Suppressor macrophage (primary cell): ENCODE results near the gene PLD3.
"Not testable (repeated sequence)": the region's sequence is repeated elsewhere in the genome, so short reads cannot be mapped to it uniquely, and the experiment has no call there.

Experiments used
- DNase-seq, 4 experiments: peaks; one replicate each; pipeline ENCODE4 v3.0.0-alpha.2; 2020 to 2022

The PLD3 gene

DNA sequence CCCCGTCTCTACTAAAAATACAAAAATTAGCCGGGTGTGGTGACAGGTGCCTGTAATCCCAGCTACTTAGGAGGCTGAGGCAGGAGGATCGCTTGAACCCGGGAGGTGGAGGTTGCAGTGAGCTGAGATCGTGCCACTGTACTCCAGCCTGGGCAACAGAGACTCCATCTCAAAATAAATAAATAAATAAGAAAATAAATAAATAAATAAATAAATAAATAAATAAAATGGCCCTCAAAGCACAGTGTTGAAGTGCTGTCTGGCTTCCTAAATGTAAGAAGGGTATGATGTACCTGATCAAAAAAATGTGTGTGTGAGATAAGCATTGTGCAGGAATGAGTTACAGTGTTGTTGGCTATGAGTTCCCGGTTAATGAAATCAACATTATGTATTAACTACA, 15.4 kb upstream of the PLD3 start:
- DNase-seq, result not testable (repeated sequence)

DNA sequence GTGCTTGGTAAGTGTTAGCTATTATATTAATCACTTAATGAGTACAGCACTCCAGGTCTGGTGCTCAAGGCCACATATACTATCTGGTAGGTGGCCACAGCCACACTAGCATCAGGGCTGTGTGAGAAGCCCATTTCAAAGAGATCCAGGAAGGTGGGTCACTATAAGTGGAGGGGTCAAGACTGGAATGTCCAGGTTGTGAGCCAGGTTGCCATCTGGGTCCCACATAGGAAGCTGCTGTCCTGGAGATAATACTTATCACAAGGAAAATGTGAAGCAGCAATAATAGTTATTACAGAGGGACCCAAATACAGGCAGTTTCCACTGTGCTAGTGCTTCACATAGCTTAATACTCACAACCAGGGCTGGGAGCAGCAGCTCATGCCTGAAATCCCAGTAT, 13.4 kb upstream of the PLD3 start:
- DNase-seq, result no peak

DNA sequence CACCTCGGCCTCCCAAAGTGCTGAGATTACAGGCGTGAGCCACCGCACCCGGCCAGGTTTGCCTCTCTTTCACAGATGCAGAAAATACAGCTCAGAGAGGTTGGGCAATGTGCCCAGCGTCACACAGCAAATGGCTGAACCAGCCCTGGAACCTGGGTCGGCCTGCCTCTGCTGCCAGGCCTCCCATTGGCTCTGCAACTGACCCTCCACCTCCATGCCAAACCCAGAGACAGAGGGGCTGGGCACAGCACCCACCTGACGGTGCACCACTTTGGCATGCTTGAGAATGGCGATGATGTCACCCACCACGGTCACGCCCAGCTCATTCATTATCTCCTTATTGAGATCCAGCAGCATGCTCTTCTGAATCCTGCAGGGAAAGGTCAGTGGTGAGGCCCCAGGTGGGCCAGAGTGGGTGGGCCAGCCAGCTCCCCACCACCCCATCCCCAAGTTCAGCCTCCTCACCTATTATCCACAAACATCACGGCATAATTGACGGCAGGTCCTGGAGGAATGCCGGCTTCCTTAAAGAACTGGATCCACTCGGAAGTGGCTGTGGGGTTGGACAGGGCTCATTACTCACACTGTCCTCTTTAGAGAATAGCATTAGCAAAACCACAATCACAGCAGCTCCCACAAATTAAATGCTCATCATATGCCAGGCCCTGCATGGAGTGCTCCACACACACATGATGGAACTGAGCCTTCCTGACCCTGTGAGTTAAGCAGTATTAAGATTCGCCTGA, 12.5 kb upstream of the PLD3 start:
- no peak for DNase-seq

DNA sequence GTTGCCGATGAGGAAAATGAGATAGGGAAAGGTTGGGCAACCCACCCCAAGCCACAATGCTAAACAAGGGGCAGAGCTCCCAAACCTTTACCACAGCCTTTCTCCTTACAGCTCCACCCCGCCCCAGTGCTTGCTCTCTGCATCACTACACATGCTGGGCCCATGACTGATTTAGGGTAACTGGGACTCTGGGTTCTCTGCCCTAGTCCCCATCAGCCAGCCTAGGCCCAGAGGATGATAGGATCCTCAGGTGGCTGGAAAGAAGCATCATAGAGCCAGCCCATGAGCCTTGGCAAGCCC, 11.9 kb upstream of the PLD3 start:
- no peak for DNase-seq

DNA sequence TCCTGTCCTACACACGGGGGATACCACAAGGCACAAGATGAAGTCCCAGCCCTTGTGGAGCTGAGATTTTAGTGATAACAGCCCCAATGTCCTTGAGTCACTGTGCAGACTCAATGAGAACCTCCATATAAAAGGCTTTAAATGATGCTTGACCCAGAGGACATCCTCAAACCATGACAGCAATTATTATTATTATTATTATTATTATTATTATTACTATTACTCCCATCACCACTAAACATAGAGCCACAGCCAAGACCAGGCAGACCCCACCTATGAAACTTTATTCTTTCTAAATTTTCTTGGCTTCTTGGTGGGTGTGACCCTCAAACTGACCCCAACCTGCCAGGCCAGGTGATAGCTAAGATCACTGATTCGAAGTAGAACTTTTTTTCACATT, 11.4 kb upstream of the PLD3 start:
- no peak for DNase-seq

DNA sequence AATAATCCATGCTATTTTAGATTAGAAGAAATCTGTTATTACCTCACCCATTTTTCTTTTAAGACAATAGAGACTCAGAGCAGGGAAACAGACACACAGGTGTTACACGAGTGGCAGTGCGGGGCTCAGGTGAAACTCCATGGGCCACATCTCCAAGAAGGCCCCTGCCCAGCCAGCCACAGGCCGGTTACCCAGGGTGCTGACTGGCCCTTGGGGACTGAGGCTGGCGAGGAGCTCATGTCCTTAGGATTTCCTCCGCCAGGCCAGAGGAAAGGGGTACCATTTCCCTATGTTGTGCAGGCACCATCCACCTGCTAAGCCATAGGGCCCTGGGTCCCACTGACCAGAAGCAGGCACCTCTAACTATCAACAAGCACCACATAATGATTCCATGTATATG, 10.9 kb upstream of the PLD3 start:
- no peak for DNase-seq

DNA sequence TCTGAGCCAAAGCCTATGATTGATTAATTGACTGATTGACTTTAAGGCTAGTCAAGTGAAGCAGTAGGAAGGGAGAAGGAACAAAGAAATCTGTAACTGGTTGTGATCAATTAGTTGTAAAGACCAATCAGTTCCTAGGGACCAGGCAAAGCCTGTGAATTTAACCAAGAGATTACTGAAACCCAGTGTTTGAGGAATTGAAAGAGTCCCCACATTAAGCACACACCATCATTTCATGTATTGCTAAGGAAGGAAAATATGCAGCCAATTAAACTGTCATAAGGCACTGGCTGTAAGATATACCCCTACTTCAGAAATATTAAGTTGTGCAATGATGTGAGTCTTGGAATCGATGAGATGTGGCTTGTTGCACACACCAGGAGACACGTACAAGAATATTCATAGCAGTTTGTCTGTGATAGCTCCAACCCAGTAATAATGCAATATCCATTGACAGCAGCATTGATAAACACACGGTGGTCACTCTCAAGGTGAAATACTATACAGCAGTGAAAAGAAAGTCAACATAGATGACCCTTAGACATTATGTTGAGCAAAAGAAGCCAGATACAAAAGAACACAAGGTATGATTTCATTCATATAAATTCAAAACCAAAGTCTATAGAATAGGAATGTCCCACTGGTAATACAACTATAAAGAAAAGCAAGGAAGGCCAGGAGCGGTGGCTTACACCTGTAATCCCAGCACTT, 9.3 kb upstream of the PLD3 start:
- no peak for DNase-seq

DNA sequence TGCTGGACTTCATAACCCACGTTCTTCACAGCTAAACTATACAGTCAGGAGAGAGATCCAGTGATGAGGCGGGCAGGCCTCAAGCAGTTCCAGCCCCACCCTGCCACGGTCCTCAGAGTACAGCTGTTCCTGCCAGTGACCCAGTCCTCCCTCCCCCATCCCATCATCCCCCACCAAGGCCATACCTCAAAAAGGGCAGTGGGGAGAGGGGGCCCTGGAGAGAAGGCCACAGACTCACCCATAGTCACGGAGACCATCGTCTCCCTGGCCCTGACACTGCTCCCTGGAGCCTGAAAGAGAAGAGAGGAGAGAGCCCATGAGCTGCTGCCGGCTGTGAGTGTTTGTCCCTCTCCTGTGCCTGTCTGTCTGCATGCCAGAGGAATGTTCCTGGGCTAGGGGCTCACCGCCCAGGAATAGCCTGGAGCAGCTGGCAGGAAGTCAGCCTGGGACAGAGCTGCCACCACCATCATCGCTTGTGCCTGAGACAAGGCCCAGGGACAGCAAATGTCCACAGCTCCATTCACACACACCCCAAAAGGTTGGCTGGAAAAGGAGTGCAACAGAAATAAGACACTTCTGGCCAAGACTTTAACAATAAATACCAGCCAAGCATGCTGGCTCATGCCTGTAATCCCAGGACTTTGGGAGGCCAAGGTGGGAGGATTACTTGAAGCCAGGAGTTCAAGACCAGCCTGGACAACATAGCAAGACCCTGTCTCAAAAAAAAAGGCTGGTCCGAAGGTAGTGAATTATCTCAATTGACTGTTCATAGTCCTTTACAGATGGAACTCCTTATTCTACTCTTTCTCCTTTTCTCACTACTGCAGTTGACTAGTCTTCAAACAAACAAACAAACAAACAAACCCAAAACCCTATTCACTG, 6.7 kb upstream of the PLD3 start:
- DNase-seq, result no peak

DNA sequence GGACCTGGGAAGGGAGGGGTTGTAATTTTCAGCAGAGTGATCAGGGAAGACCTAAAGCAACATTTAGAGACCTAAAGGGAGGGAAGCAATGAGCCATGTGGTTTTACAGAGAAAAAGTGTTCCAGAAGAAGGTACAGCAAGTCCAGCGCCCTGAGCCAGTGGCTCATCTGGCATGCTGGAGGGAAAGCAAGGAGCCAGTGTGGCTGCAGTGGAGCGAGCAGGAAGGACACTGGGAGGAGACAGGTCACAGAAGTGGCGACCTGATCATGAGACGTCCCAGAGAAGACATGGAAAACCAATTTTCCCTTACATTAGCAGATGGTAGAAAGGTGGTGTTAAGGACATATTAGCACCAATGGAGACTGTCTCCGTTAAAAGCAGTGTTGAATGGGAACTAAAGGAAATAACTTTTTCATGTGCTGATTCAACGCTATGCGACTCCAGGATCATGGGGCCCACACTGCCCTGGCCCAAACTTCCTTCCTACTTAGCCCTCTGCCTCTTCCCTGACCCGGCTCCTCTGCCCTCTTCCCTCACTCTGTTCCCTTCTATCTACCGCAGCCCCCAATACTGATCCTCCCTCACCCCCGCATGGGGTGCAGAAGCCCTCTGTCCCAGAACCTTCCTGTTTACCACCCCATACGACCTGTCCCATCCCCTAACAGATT, 5.7 kb upstream of the PLD3 start:
- peak in 3 of 4 experiments; percentile 18 to 36 (median 19) for DNase-seq

DNA sequence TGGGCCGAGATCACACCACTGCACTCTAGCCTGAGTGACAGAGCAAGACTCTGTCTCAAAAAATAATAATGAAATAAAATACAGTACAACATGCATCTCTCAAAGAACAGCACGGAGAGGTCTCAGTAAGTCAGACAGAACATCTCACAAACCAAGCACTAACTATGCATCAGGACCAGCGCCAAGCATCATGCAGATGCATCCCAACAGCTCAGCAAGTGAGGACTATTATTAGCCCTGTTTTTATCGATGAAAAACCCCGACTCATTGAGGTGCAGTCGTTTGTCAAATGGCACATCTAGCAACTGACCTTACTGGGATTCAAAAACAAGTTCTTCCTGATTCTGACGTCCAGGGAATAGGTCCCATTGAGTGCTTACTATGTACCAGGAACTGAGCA, 4.1 kb upstream of the PLD3 start:
- no peak for DNase-seq

DNA sequence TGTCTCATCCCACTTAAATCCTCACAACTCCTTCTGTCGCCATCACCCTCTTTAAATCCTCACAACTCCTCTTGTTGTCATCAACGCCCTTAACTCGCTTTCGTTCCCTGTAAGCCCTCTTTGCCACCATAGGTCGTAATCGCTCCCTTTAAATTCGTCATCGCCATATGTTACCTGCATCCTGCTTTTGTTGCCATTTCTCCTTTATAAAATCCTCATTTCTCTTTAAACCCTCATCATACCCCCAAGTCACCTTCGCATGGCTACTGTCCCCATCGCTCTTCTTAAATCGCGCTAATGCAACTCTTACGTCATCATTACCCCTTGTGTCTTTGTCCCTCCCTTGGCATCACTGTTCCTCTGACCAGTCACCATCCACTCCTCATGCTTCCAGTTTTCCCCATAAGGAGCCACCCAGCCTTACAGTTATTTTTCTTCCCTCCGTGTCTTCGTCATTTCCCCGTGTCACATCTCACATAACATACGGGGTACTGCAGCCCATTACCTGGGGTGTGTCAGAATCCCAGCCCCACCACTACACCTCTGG, 539 bp downstream of the PLD3 start:
- DNase-seq, result peak; percentile 31 to 68 (median 49)

DNA sequence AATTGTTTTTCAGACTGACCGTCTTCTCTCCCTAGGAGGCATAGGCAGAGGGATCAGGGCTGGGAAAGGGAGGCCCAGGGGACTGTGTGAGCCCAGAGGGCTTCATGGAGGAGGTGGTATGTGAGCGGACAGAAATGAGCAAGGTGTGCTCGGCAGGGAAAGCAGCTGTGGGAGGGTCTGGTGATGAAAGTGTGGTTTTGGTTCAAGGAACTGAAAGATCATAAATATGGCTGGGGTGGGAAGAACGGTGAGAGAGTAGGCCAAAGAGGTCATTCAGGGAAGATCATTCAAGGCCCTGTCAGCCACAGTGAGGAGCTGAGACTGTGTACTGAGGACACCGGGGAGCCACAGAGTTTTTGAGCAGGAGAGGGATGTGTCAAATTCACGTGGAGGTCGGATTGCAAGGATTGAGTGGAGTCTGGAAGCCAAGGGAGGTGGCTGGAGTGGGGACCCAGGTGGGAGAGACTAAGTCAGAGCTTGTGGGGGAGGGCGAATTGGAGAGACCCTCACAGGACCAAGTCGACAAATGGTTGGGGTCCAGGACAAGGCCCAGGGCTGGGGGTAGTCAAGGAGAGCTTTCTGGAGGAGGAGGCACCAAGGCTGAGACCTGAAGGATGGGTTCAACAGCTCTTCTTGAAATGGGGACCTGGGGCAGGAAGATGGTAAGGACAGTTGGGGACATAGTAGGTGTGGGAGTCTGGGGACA, 7.6 kb downstream of the PLD3 start:
- DNase-seq, result no peak

DNA sequence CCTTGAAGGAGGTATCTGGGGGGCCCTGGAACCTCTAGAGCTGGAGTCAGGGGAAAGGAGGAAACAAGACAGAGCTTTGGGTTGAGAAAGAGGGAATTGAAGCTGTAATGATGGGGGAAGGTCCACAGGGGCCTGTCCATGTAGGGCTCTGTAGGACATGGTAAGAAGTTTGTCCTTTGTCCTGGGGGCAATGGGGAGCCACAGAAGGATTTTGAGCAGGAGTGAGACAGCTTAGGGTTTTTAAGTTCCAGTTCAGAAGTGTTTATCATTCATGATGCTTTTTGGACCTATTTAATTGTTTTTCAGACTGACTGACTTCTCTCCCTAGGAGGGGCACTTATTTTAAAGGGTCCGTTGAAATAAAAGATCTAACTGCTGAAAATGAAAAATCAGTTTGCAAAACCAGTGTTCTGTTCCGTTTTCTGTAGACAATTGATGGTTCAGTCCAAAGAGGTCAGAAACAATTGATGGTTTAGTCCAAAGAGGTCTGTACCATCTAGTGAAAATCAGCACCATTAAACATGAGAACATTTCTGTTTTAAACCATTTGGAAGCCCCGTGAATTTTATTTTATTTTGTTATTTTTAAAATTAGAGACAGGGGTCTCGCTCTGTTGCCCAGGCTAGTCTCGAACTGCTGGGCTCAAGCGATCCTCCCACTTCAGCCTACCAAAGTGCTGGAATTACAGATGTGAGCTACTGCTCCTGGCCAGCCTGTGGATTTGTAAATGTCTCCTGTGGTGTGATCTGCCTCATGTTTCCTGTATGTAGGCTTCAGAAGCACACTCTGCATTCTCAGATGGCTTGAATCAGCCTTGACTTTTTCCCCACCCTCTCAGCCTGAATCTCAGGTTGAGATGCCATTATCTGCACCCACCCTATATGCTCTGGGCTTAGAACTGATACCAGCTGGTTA, 8.4 kb downstream of the PLD3 start:
- DNase-seq, result peak in 2 of 4 experiments; percentile 38 to 41

DNA sequence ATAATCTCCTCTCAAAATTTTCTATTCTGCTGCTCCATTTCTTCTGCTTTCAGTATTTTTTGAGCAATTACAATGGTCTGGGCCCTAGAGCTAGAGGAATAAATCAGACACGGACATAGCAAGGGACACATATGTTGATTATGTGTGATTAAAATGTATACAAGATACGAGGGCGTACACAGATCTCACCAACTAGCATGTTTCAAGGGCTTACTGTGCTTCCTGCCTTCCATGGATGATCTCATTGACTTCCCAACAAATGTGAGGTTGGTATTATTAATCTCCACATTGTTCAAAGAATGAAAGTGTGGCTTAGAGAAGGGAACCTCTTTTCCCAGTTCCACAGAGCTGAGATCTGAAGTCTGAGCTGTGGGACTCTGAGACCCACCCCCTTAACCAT, 9.1 kb downstream of the PLD3 start:
- no peak for DNase-seq

DNA sequence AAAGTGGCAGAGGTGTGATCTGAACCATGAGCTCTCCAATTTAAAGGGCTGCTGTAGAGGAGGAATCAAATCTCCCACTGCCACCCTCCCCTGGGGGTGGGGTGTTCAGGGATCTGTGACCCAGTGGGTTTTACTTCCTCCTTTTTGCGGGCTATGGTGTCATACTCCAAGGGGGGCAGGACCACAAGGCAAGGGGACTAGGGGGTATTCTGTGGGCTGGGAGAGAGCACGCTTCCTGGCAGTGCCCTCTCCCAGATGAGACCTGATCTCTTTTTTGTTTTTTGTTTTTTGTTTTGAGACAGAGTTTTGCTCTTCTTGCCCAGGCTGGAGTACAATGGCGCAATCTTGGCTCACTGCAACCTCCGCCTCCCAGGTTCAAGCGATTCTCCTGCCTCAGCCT, 10.3 kb downstream of the PLD3 start:
- peak; percentile 85 to 93 (median 89) for DNase-seq

DNA sequence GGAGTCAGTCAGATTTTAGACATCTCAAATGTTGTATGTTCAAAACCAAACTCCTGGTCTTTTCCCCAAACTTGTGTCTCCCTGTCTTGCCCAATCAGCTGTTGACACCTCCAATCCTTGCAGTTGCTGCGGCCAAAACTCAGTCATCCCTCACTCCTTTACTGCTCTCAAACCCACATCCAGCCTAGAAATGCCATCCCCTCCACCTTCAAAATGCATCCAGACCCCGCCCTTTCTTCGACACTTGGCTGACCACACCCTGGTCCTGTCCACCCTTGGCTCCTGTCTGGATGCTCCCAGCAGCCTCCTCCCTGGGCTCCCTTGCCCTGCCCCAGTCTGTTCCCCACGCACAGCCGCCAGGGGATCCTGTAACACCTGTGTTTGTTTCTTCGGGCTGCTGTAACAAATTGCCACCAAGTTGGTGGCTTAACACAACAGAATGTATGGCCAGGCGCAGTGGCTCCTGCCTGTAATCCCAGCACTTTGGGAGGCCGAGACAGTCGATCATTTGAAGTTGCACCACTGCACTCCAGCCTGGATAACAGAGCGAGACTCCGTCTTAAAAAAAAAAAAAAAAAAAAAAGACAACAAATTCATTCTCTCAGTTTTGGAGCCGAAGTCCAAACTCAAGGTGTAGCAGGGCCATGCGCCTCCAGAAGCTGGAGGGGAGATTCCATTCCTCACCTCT, 11.7 kb downstream of the PLD3 start:
- DNase-seq, result no peak

DNA sequence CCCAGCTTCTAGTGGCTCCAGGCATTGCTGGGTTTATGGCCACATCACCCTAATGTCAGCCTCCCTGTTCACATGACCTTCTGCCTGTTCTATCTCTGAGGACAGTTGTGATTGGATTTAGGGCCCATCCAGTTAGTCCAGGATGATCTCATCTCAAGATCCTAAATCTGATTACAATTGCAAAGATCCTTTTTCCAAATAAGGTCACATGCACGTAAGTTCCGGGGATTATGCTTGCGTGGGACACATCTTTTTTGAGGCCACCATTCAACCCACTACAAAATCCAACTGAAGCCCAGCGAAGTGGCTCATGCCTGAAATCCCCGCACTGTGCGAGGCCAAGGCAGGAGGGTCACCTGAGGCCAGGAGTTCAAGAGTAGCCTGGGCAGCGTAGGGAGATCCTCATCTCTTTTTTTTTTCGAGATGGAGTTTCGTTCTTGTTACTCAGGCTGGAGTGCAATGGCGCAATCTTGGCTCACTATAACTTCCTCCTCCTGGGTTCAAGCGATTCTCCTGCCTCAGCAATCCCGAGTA, 12.3 kb downstream of the PLD3 start:
- peak; percentile 79 to 91 (median 86) for DNase-seq

DNA sequence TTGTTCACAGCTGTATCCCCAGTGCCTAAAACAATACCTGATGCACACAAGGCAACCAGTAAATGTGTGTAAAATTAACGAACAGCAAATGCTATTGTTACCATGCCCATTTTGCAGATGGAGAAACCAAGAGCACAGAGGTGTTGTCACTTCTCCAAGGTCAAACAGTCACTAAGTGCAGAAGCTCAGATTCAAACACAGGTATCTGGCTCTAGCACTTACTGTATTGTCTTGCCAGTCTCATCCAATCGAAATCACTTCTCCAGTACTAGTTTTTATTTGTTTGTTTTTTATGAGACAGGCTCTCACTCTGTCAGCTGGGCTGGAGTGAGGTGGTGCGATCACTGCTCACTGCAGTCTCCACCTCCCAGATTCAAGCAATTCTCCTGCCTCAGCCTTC, 13.7 kb downstream of the PLD3 start:
- DNase-seq, result no peak

DNA sequence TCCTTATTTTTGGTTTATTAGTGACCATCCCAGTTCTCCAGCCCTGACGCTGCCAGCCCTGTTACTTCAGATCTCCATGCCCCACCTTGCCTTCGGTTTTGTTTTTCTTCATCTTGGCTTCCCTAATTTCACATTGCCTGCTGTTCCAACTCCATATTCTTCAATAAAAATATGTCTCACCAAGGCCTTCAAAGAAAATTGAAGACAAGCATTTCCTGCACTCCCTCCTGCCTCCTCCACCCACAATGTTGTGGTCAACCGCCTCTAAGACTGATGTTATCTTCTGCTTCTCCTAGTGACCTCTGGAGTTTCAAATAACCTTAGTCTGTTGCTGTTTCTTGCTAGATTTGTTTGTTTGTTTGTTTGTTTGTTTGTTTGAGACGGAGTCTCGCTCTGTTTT, 14.6 kb downstream of the PLD3 start:
- peak; percentile 69 to 82 (median 76) for DNase-seq

DNA sequence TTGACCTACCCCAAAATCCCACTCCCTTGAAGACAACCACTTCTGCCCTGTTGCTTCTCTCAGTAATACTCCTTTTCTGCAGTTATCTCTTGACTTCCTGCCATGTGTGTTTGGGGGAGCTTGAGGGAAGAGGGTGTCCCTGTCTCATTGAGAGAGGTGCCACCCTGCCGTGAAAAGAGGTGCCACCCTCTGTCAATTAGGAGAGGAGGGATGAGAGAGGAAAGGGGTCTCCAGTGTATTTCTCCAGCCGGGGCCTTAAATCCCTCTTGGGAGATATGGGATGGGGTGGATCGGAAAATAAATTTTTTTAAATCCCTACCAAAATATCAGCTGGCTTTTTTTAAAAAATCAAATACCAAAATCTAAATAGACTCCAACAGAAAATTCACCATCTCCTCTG, 16.5 kb downstream of the PLD3 start:
- DNase-seq, result no peak
